Measurements from ENCODE around the gene CAMK2A.

The CAMK2A gene

GRCh38 chr5:150208187-150209098 is 81.1 kb downstream of the CAMK2A start:
- no peak for TF ChIP-seq CTCF (IDR thresholded peaks at IDR 0.05; ENCODE audit: low read depth, low read length)
- DNase-seq: no peak
- Histone ChIP-seq H3K27ac (no peak overlapping the region), H3K27me3 (ENCODE audit: insufficient read depth, low read depth, severe bottlenecking) (no peaks in the 10 kb centered on the region), H3K9me3 (ENCODE audit: severe bottlenecking) (no peaks in the 10 kb centered on the region), H3K36me3 (no peaks in the 10 kb centered on the region), H3K4me3 (ENCODE audit: low read depth, low read length) (no peak overlapping the region)

GRCh38 chr5:150206779-150207115 is 82.8 kb downstream of the CAMK2A start:
- no peaks in the 10 kb centered on the region for H3K36me3 ChIP-seq
- no peak for DNase-seq
- H3K27ac ChIP-seq: no peak overlapping the region
- no peaks in the 10 kb centered on the region for H3K9me3 ChIP-seq (ENCODE audit: severe bottlenecking)
- TF ChIP-seq CTCF (IDR thresholded peaks at IDR 0.05; ENCODE audit: low read depth, low read length): no peak
- H3K27me3 ChIP-seq (ENCODE audit: insufficient read depth, low read depth, severe bottlenecking): no peaks in the 10 kb centered on the region
- no peak overlapping the region for H3K4me3 ChIP-seq (ENCODE audit: low read depth, low read length)

- no peak for DNase-seq
- Histone ChIP-seq H3K4me3 (ENCODE audit: low read depth, low read length) (no peak overlapping the region), H3K27me3 (ENCODE audit: insufficient read depth, low read depth, severe bottlenecking) (no peaks in the 10 kb centered on the region), H3K36me3 (no peaks in the 10 kb centered on the region), H3K9me3 (ENCODE audit: severe bottlenecking) (no peaks in the 10 kb centered on the region), H3K27ac (no peak overlapping the region)
- TF ChIP-seq CTCF (IDR thresholded peaks at IDR 0.05; ENCODE audit: low read depth, low read length): no peak
These were observed 83.3 kb downstream of the CAMK2A start for GRCh38 chr5:150206098-150206778.

- TF ChIP-seq CTCF (IDR thresholded peaks at IDR 0.05; ENCODE audit: low read depth, low read length): no peak
- Histone ChIP-seq H3K27ac (no peak overlapping the region), H3K4me3 (ENCODE audit: low read depth, low read length) (no peak overlapping the region), H3K27me3 (ENCODE audit: insufficient read depth, low read depth, severe bottlenecking) (no peaks in the 10 kb centered on the region), H3K36me3 (no peaks in the 10 kb centered on the region), H3K9me3 (ENCODE audit: severe bottlenecking) (no peaks in the 10 kb centered on the region)
- no peak for DNase-seq
These were observed 85.0 kb downstream of the CAMK2A start for GRCh38 chr5:150204590-150204960.

- no peaks in the 10 kb centered on the region for H3K9me3 ChIP-seq (ENCODE audit: severe bottlenecking)
- no peak overlapping the region for H3K4me3 ChIP-seq (ENCODE audit: low read depth, low read length)
- TF ChIP-seq CTCF (IDR thresholded peaks at IDR 0.05; ENCODE audit: low read depth, low read length): no peak
- no peak for DNase-seq
- no peaks in the 10 kb centered on the region for H3K27me3 ChIP-seq (ENCODE audit: insufficient read depth, low read depth, severe bottlenecking)
- no peaks in the 10 kb centered on the region for H3K36me3 ChIP-seq
- H3K27ac ChIP-seq: no peak overlapping the region
These were observed 85.6 kb downstream of the CAMK2A start for GRCh38 chr5:150203832-150204589.

Data from WERI-Rb-1 (cell line).